Left kidney (tissue), 8 donors: ENCODE results near the gene CAMK2N1. TPM values are rescaled to one million over a fixed set of nuclear protein-coding genes. Genes with fewer than 3 reads are reported as not detected.
A peak's percentile ranks its signal among the peaks of the same experiment; 100 is the strongest.
"Not testable (repeated sequence)": the region's sequence is repeated elsewhere in the genome, so short reads cannot be mapped to it uniquely, and the experiment has no call there.

Experiments
- DNase-seq: peaks from one replicate; pipeline ENCODE4 v3.0.0-alpha.2; 2013
- long read RNA-seq, 8 donors: transcript quantifications; one replicate each; lab custom pipeline, GENCODE V29; 2026
- polyA plus RNA-seq: library from polyadenylated mRNA; unstranded; fragments of 120-200 nt; gene quantifications from one replicate; pipeline ENCODE4 v1.2.1, GENCODE V29; 2013; ENCODE audit not compliant: insufficient read length

CAMK2N1 gene
- polyA plus RNA-seq: 69.6 TPM
- long read RNA-seq, donor 1, transcript CAMK2N1-201 (2 exons, 2,336 nt): major isoform, 86 of 171 reads
- long read RNA-seq, donor 1, partial matches to known transcripts: 84 of 171 reads
- long read RNA-seq, donor 1, other reads (novel, unspliced or antisense): 0 of 171 reads
- long read RNA-seq, donor 2, transcript CAMK2N1-201 (2 exons, 2,336 nt): major isoform, 58 of 106 reads
- long read RNA-seq, donor 2, partial matches to known transcripts: 46 of 106 reads
- long read RNA-seq, donor 2, other reads (novel, unspliced or antisense): 0 of 106 reads
- long read RNA-seq, donor 3, transcript CAMK2N1-201 (2 exons, 2,336 nt): major isoform, 38 of 39 reads
- long read RNA-seq, donor 3, partial matches to known transcripts: 0 of 39 reads
- long read RNA-seq, donor 3, other reads (novel, unspliced or antisense): 0 of 39 reads
- long read RNA-seq, donor 4, transcript CAMK2N1-201 (2 exons, 2,336 nt): major isoform, 6 of 6 reads
- long read RNA-seq, donor 4, partial matches to known transcripts: 0 of 6 reads
- long read RNA-seq, donor 4, other reads (novel, unspliced or antisense): 0 of 6 reads
- long read RNA-seq, donor 5, transcript CAMK2N1-201 (2 exons, 2,336 nt): major isoform, 94 of 100 reads
- long read RNA-seq, donor 5, transcript CAMK2N1-202 (2 exons, 812 nt): minor isoform, 6 of 100 reads
- long read RNA-seq, donor 5, partial matches to known transcripts: 0 of 100 reads
- long read RNA-seq, donor 5, other reads (novel, unspliced or antisense): 0 of 100 reads
- long read RNA-seq, donor 6, transcript CAMK2N1-201 (2 exons, 2,336 nt): major isoform, 63 of 66 reads
- long read RNA-seq, donor 6, partial matches to known transcripts: 0 of 66 reads
- long read RNA-seq, donor 6, other reads (novel, unspliced or antisense): 0 of 66 reads
- long read RNA-seq, donor 7, transcript CAMK2N1-201 (2 exons, 2,336 nt): major isoform, 96 of 100 reads
- long read RNA-seq, donor 7, partial matches to known transcripts: 0 of 100 reads
- long read RNA-seq, donor 7, other reads (novel, unspliced or antisense): 0 of 100 reads
- long read RNA-seq, donor 8, transcript CAMK2N1-201 (2 exons, 2,336 nt): major isoform, 34 of 35 reads
- long read RNA-seq, donor 8, partial matches to known transcripts: 0 of 35 reads
- long read RNA-seq, donor 8, other reads (novel, unspliced or antisense): 0 of 35 reads

- peak; percentile 60 for DNase-seq
Observed at GRCh38 chr1:20485527-20486456, at the start of gene CAMK2N1. CAMK2N1 (minus strand) TSS chr1:20486210; CDS start chr1:20485379, 831 bp downstream.

GRCh38 chr1:20534659-20535417 lies 48.8 kb upstream of the CAMK2N1 start:
- no peak for DNase-seq

- no peak for DNase-seq
Observed at GRCh38 chr1:20533635-20534034, 47.6 kb upstream of the CAMK2N1 start.

GRCh38 chr1:20530901-20531300 lies 44.9 kb upstream of the CAMK2N1 start:
- no peak for DNase-seq

GRCh38 chr1:20530306-20530705 lies 44.3 kb upstream of the CAMK2N1 start:
- DNase-seq: no peak

GRCh38 chr1:20528221-20528620 lies 42.2 kb upstream of the CAMK2N1 start:
- no peak for DNase-seq

GRCh38 chr1:20526267-20526666 lies 40.3 kb upstream of the CAMK2N1 start:
- no peak for DNase-seq

- DNase-seq: peak; percentile 88
Observed at GRCh38 chr1:20521960-20522861, 36.2 kb upstream of the CAMK2N1 start.

GRCh38 chr1:20519609-20520262 lies 33.7 kb upstream of the CAMK2N1 start:
- DNase-seq: not testable (repeated sequence)

GRCh38 chr1:20511518-20512428 lies 25.8 kb upstream of the CAMK2N1 start:
- DNase-seq: no peak

- DNase-seq: no peak
Observed at GRCh38 chr1:20508411-20508771, 22.4 kb upstream of the CAMK2N1 start.

- peak; percentile 94 for DNase-seq
Observed at GRCh38 chr1:20507564-20508410, 21.8 kb upstream of the CAMK2N1 start, which contains the start of gene MUL1. MUL1 (minus strand) TSS chr1:20508151; CDS start chr1:20508024, 127 bp downstream.

GRCh38 chr1:20507248-20507563 lies 21.2 kb upstream of the CAMK2N1 start:
- no peak for DNase-seq

GRCh38 chr1:20505488-20505887 lies 19.5 kb upstream of the CAMK2N1 start:
- DNase-seq: no peak

- DNase-seq: no peak
Observed at GRCh38 chr1:20500716-20501115, 14.7 kb upstream of the CAMK2N1 start.

GRCh38 chr1:20499718-20500117 lies 13.7 kb upstream of the CAMK2N1 start:
- no peak for DNase-seq

- no peak for DNase-seq
Observed at GRCh38 chr1:20499105-20499504, 13.1 kb upstream of the CAMK2N1 start.
